Fibroblast of lung (primary cell): ENCODE data around the gene ZNF396. TPM values are rescaled to one million over a fixed set of nuclear protein-coding genes. Genes with fewer than 3 reads are reported as not detected.

Experiments used
- DNase-seq, 2 donors: peaks; one replicate each; pipeline versions ENCODE4 v3.0.0 to v3.0.0-alpha.2; 2010; ENCODE audit warnings: low read depth in 2 of 2
- H2AFZ ChIP-seq: 2 replicates; pipeline ENCODE4 v1.5.1; 2012; ENCODE audit warnings: low read length, control low read depth, inconsistent platforms
- H3K27ac ChIP-seq: 2 replicates; pipeline ENCODE4 v1.5.1; 2011; ENCODE audit warnings: low read length, control low read depth; ENCODE audit not compliant: insufficient read depth
- H3K27me3 ChIP-seq: 2 replicates; pipeline ENCODE4 v1.5.1; 2011; ENCODE audit warnings: mild to moderate bottlenecking, low read length; ENCODE audit not compliant: control insufficient read depth, insufficient read depth
- H3K36me3 ChIP-seq: 2 replicates; pipeline ENCODE4 v1.5.1; 2011; ENCODE audit warnings: low read length; ENCODE audit not compliant: control insufficient read depth, insufficient read depth
- H3K4me1 ChIP-seq: 2 replicates; pipeline ENCODE4 v1.5.1; 2011; ENCODE audit warnings: low read length; ENCODE audit not compliant: control insufficient read depth, insufficient read depth; ENCODE audit errors: extremely low read depth
- H3K4me2 ChIP-seq: 2 replicates; pipeline ENCODE4 v1.5.1; 2011; ENCODE audit warnings: low read length, control low read depth; ENCODE audit not compliant: insufficient read depth; ENCODE audit errors: extremely low read depth
- H3K4me3 ChIP-seq, 4 experiments: fragments of 200-600 bp in 1 of 4; sonication (generic) in 1 of 4; replicated peaks in 1 of 4; 2 replicates each; pipeline ENCODE4 v1.5.1; 2011 to 2016; ENCODE audit warnings: low read length in 4 of 4, low read depth in 3 of 4, mild to moderate bottlenecking in 3 of 4, control low read depth in 2 of 4, inconsistent platforms in 1 of 4, mixed read lengths in 1 of 4; ENCODE audit not compliant: insufficient read depth in 1 of 4; ENCODE audit errors: control extremely low read depth in 1 of 4
- H3K79me2 ChIP-seq: 2 replicates; pipeline ENCODE4 v1.5.1; 2012; ENCODE audit warnings: mild to moderate bottlenecking, low read length, inconsistent platforms; ENCODE audit not compliant: control insufficient read depth, insufficient read depth
- H3K9ac ChIP-seq: 2 replicates; pipeline ENCODE4 v1.5.1; 2011; ENCODE audit warnings: mild to moderate bottlenecking, low read length, control low read depth; ENCODE audit not compliant: insufficient read depth
- H3K9me3 ChIP-seq: 2 replicates; pipeline ENCODE4 v1.5.1; 2012; ENCODE audit warnings: low read depth, low read length; ENCODE audit not compliant: control insufficient read depth, insufficient read depth
- H4K20me1 ChIP-seq: 2 replicates; pipeline ENCODE4 v1.5.1; 2011; ENCODE audit warnings: low read length; ENCODE audit not compliant: control insufficient read depth, insufficient read depth; ENCODE audit errors: extremely low read depth
- EZH2 ChIP-seq: IDR thresholded peaks from 2 replicates; pipeline ENCODE4 v1.5.1; 2012; ENCODE audit warnings: low read length, control low read depth, mild to moderate bottlenecking; ENCODE audit errors: missing control alignments
- polyA plus RNA-seq, 2 donors: library from polyadenylated mRNA; depleted of rRNA in 1 of 2; stranded (reverse) in 1 of 2; unstranded in 1 of 2; fragments of >200 nt; gene quantifications; 2 replicates each; pipeline ENCODE4 v1.2.1, GENCODE V29; 2011 to 2012; ENCODE audit warnings: missing spikeins in 1 of 2
- total RNA-seq: library from RNA; depleted of rRNA; stranded (reverse); fragments of >200 nt; gene quantifications from 2 replicates; pipeline ENCODE4 v1.2.1, GENCODE V29; 2014
- TF ChIP-seq, protein P1 (sequence below), 2 donors: IDR thresholded peaks in 1 of 2; conservative IDR thresholded peaks in 1 of 2; 1 replicate in 1 of 2; 2 replicates in 1 of 2; pipeline ENCODE4 v1.5.1; 2011 to 2012; ENCODE audit warnings: low read length in 2 of 2, control low read depth in 1 of 2, inconsistent platforms in 1 of 2, low read depth in 1 of 2, mild to moderate bottlenecking in 1 of 2

Gene ZNF396
- total and polyA plus RNA-seq, 2 donors (not counting 1 experiment from before 2014, with no cell fraction given): 1.7 to 5.0 TPM

GRCh38 chr18:35422237-35422636 is 45.1 kb upstream of the ZNF396 start:
- Histone ChIP-seq H3K4me1 (no peaks in the 10 kb centered on the region), H3K4me2 (no peak overlapping the region), H4K20me1 (no peaks in the 10 kb centered on the region), H3K9me3 (no peaks in the 10 kb centered on the region), H3K9ac (no peak overlapping the region), H3K27ac (no peak overlapping the region), H3K36me3 (no peaks in the 10 kb centered on the region), H3K79me2 (no peaks in the 10 kb centered on the region), H2AFZ (no peak overlapping the region), H3K27me3 (no peaks in the 10 kb centered on the region), H3K4me3 (no peak overlapping the region)
- TF ChIP-seq EZH2: no peak
- TF ChIP-seq, protein P1, sequence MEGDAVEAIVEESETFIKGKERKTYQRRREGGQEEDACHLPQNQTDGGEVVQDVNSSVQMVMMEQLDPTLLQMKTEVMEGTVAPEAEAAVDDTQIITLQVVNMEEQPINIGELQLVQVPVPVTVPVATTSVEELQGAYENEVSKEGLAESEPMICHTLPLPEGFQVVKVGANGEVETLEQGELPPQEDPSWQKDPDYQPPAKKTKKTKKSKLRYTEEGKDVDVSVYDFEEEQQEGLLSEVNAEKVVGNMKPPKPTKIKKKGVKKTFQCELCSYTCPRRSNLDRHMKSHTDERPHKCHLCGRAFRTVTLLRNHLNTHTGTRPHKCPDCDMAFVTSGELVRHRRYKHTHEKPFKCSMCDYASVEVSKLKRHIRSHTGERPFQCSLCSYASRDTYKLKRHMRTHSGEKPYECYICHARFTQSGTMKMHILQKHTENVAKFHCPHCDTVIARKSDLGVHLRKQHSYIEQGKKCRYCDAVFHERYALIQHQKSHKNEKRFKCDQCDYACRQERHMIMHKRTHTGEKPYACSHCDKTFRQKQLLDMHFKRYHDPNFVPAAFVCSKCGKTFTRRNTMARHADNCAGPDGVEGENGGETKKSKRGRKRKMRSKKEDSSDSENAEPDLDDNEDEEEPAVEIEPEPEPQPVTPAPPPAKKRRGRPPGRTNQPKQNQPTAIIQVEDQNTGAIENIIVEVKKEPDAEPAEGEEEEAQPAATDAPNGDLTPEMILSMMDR (conservative IDR thresholded peaks at IDR 0.05 in 1 of 2, IDR thresholded peaks at IDR 0.05 in 1 of 2; ENCODE audit: low read depth in 1 of 2, low read length in 2 of 2): no peak
- no peak for DNase-seq

- H3K4me3 ChIP-seq: no peak overlapping the region
- TF ChIP-seq, protein P1 (conservative IDR thresholded peaks at IDR 0.05 in 1 of 2, IDR thresholded peaks at IDR 0.05 in 1 of 2; ENCODE audit: low read depth in 1 of 2, low read length in 2 of 2): no peak
- TF ChIP-seq EZH2: no peak
- no peaks in the 10 kb centered on the region for H4K20me1 ChIP-seq
- no peak for DNase-seq
- no peaks in the 10 kb centered on the region for H3K79me2 ChIP-seq
- H3K9me3 ChIP-seq: no peaks in the 10 kb centered on the region
- H3K4me2 ChIP-seq: no peak overlapping the region
- H3K4me1 ChIP-seq: no peaks in the 10 kb centered on the region
- no peaks in the 10 kb centered on the region for H3K36me3 ChIP-seq
- no peak overlapping the region for H2AFZ ChIP-seq
- H3K27me3 ChIP-seq: no peaks in the 10 kb centered on the region
- no peak overlapping the region for H3K9ac ChIP-seq
- H3K27ac ChIP-seq: no peak overlapping the region
These were observed 41.5 kb upstream of the ZNF396 start for GRCh38 chr18:35418610-35419009.

GRCh38 chr18:35417223-35417622 is 40.1 kb upstream of the ZNF396 start:
- no peak for TF ChIP-seq EZH2
- TF ChIP-seq, protein P1 (conservative IDR thresholded peaks at IDR 0.05 in 1 of 2, IDR thresholded peaks at IDR 0.05 in 1 of 2; ENCODE audit: low read depth in 1 of 2, low read length in 2 of 2): no peak
- no peak for DNase-seq

More at GRCh38 chr18:35417223-35417622, 40.1 kb upstream of the ZNF396 start:
- no peaks in the 10 kb centered on the region for H3K4me1 ChIP-seq
- H3K9ac ChIP-seq: no peak overlapping the region
- H3K4me3 ChIP-seq: no peak overlapping the region
- no peaks in the 10 kb centered on the region for H3K36me3 ChIP-seq
- no peaks in the 10 kb centered on the region for H4K20me1 ChIP-seq
- H3K27ac ChIP-seq: no peak overlapping the region
- no peaks in the 10 kb centered on the region for H3K27me3 ChIP-seq
- no peak overlapping the region for H2AFZ ChIP-seq
- H3K9me3 ChIP-seq: no peaks in the 10 kb centered on the region
- no peaks in the 10 kb centered on the region for H3K79me2 ChIP-seq
- no peak overlapping the region for H3K4me2 ChIP-seq
